HG03575 (cell line): ENCODE data around the gene UCP3.
"Not testable (repeated sequence)": the region's sequence is repeated elsewhere in the genome, so short reads cannot be mapped to it uniquely, and the experiment has no call there.

ENCODE experiments used
- ATAC-seq: cut with Tn5 transposase; IDR thresholded peaks from one replicate; pipeline ENCODE4 v1.9.1; 2021; ENCODE audit not compliant: unreplicated experiment, insufficient number of reproducible peaks, low FRiP score; ENCODE audit errors: extremely low read depth

Gene UCP3

GRCh38 chr11:74004046-74004695 lies 4.7 kb downstream of the UCP3 start:
- no peak for ATAC-seq

GRCh38 chr11:74002832-74003231 lies 6.1 kb downstream of the UCP3 start:
- no peak for ATAC-seq

- no peak for ATAC-seq
Observed at GRCh38 chr11:74001822-74002286, 7.0 kb downstream of the UCP3 start.

GRCh38 chr11:74000307-74001133 lies 8.4 kb downstream of the UCP3 start:
- ATAC-seq = no peak

- no peak for ATAC-seq
Observed at GRCh38 chr11:73999581-74000306, 9.1 kb downstream of the UCP3 start.

- no peak for ATAC-seq
Observed at GRCh38 chr11:73998846-73999575, 9.9 kb downstream of the UCP3 start.

GRCh38 chr11:73997120-73997770 lies 11.6 kb downstream of the UCP3 start:
- ATAC-seq = no peak

GRCh38 chr11:73996161-73996747 lies 12.6 kb downstream of the UCP3 start:
- ATAC-seq = no peak

- no peak for ATAC-seq
Observed at GRCh38 chr11:73995731-73996130, 13.2 kb downstream of the UCP3 start.

GRCh38 chr11:73995247-73995646 lies 13.6 kb downstream of the UCP3 start:
- ATAC-seq = no peak

- no peak for ATAC-seq
Observed at GRCh38 chr11:73991471-73992006, 17.3 kb downstream of the UCP3 start.

- ATAC-seq = no peak
Observed at GRCh38 chr11:73990730-73991129, 18.2 kb downstream of the UCP3 start.

- no peak for ATAC-seq
Observed at GRCh38 chr11:73989156-73989555, 19.7 kb downstream of the UCP3 start.

GRCh38 chr11:73988227-73988626 lies 20.7 kb downstream of the UCP3 start:
- ATAC-seq = no peak

- not testable (repeated sequence) for ATAC-seq
Observed at GRCh38 chr11:73985661-73986060, 23.2 kb downstream of the UCP3 start.

GRCh38 chr11:73983741-73984538 lies 24.9 kb downstream of the UCP3 start:
- no peak for ATAC-seq

- peak; percentile 36 for ATAC-seq
Observed at GRCh38 chr11:73982990-73983740, 25.7 kb downstream of the UCP3 start.
